Liver (tissue), 3 donors: Measurements from ENCODE around the gene HDAC10.

Experiments used
- EGR1 ChIP-seq, 2 donors: IDR thresholded peaks; 2 replicates each; pipeline ENCODE4 v1.6.1; 2016 to 2018; ENCODE audit warnings: antibody characterized with exemption in 2 of 2, low read depth in 2 of 2
- HNF4A ChIP-seq, 2 donors: conservative IDR thresholded peaks; 2 replicates each; pipeline ENCODE4 v1.6.1; 2016; ENCODE audit warnings: antibody characterized with exemption in 2 of 2, mild to moderate bottlenecking in 2 of 2
- JUND ChIP-seq, 2 donors: IDR thresholded peaks; 2 replicates each; pipeline ENCODE4 v1.6.1; 2016; ENCODE audit warnings: antibody characterized with exemption in 2 of 2
- TAF1 ChIP-seq: conservative IDR thresholded peaks from 2 replicates; pipeline ENCODE4 v1.6.1; 2016; ENCODE audit warnings: antibody characterized with exemption, mild to moderate bottlenecking
- YY1 ChIP-seq: IDR thresholded peaks from 2 replicates; pipeline ENCODE4 v1.6.1; 2016; ENCODE audit warnings: antibody characterized with exemption, mild to moderate bottlenecking
- TF ChIP-seq, protein P1 (sequence below): fragments of 150-350 bp; IDR thresholded peaks from 2 replicates; pipeline ENCODE4 v1.5.1; 2017; ENCODE audit warnings: improper control_type of control experiment, low read depth, low read length; ENCODE audit not compliant: missing input control
- TF ChIP-seq, protein P2 (sequence below): IDR thresholded peaks from 2 replicates; pipeline ENCODE4 v1.6.1; 2016; ENCODE audit warnings: antibody characterized with exemption
- TF ChIP-seq, protein P3 (sequence below): IDR thresholded peaks from 2 replicates; pipeline ENCODE4 v1.6.1; 2016; ENCODE audit warnings: antibody characterized with exemption, mild to moderate bottlenecking
- TF ChIP-seq, protein P4 (sequence below): IDR thresholded peaks from 2 replicates; pipeline ENCODE4 v1.6.1; 2016; ENCODE audit warnings: antibody characterized with exemption
- TF ChIP-seq, protein P5 (sequence below): IDR thresholded peaks from 2 replicates; pipeline ENCODE4 v1.6.1; 2016; ENCODE audit warnings: antibody characterized with exemption
- donor health status: healthy.
- donor health status: healthy.

DNA sequence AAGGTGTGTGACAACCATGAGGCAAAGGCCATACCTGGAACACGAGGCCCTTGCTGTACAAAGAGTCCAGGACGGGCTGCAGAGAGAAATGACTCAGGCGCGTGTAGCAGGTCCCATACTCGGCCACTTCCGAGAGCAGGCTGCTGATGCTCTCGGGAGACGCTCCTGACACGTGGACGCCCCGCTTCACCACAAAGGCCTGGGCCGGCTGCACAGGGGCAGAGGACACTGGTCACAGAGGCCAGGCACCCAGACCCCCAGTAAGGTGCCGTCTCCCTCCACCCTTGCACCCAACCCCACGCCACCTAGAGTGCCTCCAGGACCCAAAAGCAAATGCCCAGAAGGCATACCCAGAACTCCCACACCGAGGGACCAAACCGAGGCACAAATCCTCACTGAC, 21.7 kb downstream of the HDAC10 start:
- TF ChIP-seq TAF1 (no peak), JUND (IDR thresholded peaks at IDR 0.05) (no peak), EGR1 (IDR thresholded peaks at IDR 0.05; ENCODE audit: low read depth in 2 of 2) (no peak), YY1 (no peak), HNF4A (conservative IDR thresholded peaks at IDR 0.05) (no peak)
- TF ChIP-seq, protein P1, sequence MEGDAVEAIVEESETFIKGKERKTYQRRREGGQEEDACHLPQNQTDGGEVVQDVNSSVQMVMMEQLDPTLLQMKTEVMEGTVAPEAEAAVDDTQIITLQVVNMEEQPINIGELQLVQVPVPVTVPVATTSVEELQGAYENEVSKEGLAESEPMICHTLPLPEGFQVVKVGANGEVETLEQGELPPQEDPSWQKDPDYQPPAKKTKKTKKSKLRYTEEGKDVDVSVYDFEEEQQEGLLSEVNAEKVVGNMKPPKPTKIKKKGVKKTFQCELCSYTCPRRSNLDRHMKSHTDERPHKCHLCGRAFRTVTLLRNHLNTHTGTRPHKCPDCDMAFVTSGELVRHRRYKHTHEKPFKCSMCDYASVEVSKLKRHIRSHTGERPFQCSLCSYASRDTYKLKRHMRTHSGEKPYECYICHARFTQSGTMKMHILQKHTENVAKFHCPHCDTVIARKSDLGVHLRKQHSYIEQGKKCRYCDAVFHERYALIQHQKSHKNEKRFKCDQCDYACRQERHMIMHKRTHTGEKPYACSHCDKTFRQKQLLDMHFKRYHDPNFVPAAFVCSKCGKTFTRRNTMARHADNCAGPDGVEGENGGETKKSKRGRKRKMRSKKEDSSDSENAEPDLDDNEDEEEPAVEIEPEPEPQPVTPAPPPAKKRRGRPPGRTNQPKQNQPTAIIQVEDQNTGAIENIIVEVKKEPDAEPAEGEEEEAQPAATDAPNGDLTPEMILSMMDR: no peak
- TF ChIP-seq, protein P2, sequence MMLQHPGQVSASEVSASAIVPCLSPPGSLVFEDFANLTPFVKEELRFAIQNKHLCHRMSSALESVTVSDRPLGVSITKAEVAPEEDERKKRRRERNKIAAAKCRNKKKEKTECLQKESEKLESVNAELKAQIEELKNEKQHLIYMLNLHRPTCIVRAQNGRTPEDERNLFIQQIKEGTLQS: no peak
- TF ChIP-seq, protein P3, sequence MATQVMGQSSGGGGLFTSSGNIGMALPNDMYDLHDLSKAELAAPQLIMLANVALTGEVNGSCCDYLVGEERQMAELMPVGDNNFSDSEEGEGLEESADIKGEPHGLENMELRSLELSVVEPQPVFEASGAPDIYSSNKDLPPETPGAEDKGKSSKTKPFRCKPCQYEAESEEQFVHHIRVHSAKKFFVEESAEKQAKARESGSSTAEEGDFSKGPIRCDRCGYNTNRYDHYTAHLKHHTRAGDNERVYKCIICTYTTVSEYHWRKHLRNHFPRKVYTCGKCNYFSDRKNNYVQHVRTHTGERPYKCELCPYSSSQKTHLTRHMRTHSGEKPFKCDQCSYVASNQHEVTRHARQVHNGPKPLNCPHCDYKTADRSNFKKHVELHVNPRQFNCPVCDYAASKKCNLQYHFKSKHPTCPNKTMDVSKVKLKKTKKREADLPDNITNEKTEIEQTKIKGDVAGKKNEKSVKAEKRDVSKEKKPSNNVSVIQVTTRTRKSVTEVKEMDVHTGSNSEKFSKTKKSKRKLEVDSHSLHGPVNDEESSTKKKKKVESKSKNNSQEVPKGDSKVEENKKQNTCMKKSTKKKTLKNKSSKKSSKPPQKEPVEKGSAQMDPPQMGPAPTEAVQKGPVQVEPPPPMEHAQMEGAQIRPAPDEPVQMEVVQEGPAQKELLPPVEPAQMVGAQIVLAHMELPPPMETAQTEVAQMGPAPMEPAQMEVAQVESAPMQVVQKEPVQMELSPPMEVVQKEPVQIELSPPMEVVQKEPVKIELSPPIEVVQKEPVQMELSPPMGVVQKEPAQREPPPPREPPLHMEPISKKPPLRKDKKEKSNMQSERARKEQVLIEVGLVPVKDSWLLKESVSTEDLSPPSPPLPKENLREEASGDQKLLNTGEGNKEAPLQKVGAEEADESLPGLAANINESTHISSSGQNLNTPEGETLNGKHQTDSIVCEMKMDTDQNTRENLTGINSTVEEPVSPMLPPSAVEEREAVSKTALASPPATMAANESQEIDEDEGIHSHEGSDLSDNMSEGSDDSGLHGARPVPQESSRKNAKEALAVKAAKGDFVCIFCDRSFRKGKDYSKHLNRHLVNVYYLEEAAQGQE: no peak
- TF ChIP-seq, protein P4, sequence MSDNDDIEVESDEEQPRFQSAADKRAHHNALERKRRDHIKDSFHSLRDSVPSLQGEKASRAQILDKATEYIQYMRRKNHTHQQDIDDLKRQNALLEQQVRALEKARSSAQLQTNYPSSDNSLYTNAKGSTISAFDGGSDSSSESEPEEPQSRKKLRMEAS: no peak
- TF ChIP-seq, protein P5, sequence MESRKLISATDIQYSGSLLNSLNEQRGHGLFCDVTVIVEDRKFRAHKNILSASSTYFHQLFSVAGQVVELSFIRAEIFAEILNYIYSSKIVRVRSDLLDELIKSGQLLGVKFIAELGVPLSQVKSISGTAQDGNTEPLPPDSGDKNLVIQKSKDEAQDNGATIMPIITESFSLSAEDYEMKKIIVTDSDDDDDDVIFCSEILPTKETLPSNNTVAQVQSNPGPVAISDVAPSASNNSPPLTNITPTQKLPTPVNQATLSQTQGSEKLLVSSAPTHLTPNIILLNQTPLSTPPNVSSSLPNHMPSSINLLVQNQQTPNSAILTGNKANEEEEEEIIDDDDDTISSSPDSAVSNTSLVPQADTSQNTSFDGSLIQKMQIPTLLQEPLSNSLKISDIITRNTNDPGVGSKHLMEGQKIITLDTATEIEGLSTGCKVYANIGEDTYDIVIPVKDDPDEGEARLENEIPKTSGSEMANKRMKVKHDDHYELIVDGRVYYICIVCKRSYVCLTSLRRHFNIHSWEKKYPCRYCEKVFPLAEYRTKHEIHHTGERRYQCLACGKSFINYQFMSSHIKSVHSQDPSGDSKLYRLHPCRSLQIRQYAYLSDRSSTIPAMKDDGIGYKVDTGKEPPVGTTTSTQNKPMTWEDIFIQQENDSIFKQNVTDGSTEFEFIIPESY: no peak
